ENCODE results near the gene METTL27.
A peak's percentile ranks its signal among the peaks of the same experiment; 100 is the strongest.
"Not testable (repeated sequence)": the region's sequence is repeated elsewhere in the genome, so short reads cannot be mapped to it uniquely, and the experiment has no call there.

METTL27 gene

DNA sequence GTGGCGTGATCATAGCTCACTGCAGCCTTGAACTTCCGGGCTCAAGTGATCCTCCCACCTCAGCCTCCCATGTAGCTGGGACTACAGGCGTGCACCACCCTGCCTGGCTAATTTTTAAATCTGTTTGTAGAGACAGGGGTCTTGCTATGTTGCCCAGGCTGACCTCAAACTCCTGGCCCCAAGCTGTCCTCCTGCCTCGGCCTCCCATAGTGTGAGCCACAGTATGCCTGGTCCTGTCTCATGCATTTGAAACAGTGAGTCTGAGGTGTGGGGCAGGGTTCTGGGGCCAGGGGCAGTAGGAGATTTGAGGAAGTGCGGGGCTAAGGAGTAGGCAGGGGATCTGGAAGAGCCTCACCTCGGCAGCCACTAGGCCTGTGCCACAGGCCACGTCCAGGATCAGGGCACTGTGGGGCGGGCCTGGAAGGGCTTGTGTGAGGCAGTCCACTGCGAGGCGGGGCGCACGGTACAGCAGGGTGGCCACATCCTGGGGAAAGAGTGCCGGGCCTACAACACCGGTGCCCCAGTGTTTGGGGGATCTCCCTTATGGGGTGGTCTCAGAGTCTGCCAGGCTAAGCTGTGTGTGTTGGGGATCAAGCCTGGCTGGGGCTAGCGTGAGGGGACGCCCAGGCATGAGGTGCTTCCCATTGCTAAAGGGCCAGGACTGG, 1.5 kb downstream of the METTL27 start:
- TF ChIP-seq, protein P1, sequence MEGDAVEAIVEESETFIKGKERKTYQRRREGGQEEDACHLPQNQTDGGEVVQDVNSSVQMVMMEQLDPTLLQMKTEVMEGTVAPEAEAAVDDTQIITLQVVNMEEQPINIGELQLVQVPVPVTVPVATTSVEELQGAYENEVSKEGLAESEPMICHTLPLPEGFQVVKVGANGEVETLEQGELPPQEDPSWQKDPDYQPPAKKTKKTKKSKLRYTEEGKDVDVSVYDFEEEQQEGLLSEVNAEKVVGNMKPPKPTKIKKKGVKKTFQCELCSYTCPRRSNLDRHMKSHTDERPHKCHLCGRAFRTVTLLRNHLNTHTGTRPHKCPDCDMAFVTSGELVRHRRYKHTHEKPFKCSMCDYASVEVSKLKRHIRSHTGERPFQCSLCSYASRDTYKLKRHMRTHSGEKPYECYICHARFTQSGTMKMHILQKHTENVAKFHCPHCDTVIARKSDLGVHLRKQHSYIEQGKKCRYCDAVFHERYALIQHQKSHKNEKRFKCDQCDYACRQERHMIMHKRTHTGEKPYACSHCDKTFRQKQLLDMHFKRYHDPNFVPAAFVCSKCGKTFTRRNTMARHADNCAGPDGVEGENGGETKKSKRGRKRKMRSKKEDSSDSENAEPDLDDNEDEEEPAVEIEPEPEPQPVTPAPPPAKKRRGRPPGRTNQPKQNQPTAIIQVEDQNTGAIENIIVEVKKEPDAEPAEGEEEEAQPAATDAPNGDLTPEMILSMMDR (conservative IDR thresholded peaks at IDR 0.05), result no peak
- H3K27ac ChIP-seq, result no peak overlapping the region

DNA sequence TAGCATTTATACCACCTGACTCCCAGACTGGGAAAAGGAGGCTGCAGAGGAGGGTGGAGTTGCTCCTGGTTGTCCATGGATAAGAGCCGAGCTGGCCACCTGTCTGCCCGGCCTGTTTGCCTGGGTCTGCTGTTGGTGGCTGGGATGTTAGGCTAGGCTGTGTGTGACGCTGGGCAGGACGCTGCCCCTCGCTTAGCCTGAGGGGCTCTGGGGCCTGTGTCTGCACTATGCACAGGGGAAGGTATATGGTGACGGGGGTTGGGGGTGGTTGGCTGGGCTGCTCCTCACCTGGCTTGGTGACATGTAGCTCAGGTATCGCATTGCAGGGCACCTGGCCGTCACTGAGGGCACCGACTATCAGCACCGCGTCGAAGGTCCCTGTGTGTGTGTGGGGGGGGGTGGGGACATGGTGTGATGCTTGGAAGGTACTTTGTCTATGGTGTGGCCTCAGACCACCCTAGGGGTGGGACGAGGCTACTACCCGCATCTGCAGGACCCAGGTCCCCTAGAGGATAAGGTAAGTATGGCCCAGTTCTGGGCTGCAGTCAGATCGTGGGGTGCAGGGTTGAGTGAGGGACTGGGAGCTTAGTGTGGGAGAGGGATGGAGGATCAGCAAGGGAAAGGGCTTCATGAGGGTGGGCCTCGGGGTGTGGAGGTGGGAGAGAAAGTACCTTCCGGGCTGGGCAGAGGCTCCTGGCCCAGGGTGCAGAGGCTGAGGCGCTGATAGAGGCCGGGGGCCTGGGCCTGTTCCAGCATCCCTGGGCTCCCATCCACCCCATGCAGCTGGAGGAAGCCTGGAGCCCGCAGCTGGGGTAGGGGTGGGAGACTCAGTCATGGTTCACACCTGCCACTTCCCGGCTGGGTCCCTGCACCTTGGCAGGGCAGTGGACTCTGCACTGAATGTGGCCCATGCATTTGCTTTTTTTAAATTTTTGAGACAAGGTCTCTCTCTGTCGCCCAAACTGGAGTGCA, 2.3 kb downstream of the METTL27 start:
- no peak overlapping the region for H3K27ac ChIP-seq
- TF ChIP-seq, protein P1 (conservative IDR thresholded peaks at IDR 0.05), result no peak

DNA sequence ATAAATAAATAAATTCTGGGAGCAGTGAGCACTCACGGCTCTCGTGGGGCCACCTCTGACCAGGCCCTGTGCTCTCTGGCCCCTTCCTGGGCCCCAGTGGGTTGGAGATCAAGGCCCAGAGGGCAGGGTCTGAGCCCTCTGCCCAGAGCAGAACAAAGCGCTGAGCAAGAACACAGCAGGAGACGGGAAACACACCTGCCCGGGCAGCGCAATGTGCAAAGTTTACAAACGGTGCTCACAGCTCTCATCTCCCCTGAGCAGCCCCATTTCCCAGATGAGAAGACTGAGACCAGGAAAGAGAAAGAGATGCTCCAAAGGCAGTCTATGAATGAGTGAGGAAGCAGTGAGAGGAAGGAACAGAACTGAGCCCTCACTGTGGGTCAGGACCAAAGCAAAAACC, 3.0 kb downstream of the METTL27 start:
- TF ChIP-seq, protein P1 (conservative IDR thresholded peaks at IDR 0.05), result no peak

DNA sequence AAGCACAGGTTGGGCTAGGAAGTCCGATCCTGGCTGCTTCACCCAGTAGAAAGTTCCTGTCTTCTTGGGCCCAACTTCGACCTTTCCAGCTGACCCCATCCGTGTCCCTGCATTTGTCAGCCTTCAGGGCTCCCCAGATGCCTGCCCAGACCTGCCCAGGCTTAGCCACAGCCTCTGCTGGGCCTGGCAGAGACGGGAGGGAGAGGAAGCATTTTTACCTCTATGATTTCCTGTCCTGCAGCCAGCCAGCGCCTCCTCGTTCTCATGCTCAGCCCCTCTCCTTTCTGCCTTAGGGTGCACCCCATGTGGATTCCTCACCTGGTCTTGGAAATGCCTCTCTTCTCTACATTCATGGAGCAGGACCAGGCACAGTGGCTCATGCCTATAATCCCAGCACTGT, 3.7 kb downstream of the METTL27 start:
- no peak overlapping the region for H3K27ac ChIP-seq
- TF ChIP-seq, protein P1 (conservative IDR thresholded peaks at IDR 0.05), result no peak

More for the DNA sequence above, 3.0 kb downstream of the METTL27 start:
- H3K27ac ChIP-seq, result no peak overlapping the region

DNA sequence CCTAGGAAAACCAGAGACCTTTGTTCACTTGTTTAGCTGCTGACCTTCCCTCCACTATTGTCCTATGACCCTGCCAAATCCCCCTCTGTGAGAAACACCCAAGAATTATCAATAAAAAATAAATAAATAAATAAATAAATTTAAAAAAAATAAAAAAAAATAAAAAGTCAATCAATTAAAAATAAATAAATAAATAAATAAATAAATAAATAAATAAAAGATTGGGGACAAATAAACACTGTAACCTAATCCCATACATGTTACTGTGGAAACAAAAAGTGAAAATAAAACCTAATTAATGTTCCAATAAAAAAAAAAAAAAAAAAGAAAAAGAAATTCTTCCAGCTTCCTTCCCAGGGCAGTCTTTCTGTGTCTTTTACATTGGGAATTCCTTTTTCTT, 5.1 kb downstream of the METTL27 start:
- H3K27ac ChIP-seq, result not testable (repeated sequence)

DNA sequence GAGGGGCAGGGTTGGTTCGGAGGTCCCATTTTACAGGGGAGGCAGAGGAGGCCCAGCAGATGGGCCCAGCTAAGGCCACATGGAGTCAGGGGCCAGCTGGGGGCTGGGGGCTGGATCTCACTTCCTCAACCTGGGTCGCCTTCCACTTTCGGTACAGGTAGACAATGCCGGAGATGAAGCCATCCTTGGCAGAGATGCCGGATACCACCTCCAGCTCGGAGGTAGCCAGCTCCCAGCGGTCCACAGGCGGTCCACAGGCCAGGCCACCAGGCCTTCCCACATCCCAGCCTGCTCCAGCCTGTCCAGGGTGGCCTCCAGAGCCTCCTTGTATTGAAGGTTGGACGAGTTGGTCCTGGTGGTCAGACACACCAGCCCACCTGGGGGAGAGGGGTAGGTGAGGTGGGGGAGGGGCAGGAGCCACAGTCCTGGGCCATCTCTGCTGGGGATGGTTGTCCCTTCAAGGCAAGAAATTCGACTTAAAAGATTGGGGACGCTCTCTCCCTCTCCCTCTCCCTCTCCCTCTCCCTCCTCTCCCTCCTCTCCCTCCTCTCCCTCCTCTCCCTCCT, 7.6 kb downstream of the METTL27 start:
- no peak overlapping the region for H3K27ac ChIP-seq
- TF ChIP-seq, protein P1 (conservative IDR thresholded peaks at IDR 0.05), result no peak

DNA sequence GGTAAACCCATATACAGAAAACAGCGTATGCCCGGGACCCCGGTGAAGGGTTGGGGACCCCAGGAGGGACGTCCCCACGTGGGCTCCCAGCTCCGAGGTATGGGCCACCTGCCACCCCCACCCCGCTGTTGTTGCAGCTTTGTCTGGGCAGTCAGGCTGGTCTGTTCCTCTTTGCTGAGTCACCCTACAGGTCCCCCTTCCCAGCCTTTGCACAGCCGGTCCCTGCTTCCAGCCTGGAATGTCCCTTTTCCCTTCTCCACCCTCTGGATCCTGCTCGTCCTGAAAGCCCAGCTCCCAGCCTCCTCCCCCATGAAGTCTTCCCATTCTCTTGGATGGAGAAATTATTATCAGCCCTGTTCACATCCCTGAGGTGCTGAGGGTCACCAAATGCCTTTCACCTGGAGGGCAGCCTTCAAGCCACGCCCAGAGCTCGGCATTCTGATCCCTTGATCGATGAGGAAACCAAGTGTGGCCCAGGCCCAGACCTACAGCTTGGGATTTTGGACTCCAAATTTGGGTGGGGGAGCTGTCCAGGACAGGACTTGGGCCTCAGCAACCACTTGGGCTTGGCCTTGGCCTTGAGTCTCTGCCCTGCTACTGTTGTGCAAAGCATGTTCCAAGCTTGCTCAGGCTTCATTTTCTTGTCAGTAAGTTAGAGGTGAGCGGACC, 8.9 kb downstream of the METTL27 start:
- H3K27ac ChIP-seq, result peak overlapping the region; percentile 100

More for the DNA sequence above, 8.9 kb downstream of the METTL27 start:
- TF ChIP-seq, protein P1 (conservative IDR thresholded peaks at IDR 0.05), result no peak
